Measurements from ENCODE around the gene PRKCH.

PRKCH gene

GRCh38 chr14:61346793-61347192 is 25.4 kb downstream of the PRKCH start (continued):
- no peak for TF ChIP-seq ATF2 (tag by site-specific recombination; IDR thresholded peaks at IDR 0.05; ENCODE audit: low read depth)
- 0 out of 2 replicates have a peak, but pooled peaks have one; percentile 20 for TF ChIP-seq ZNF239 (tag by site-specific recombination; IDR thresholded peaks at IDR 0.05)
- TF ChIP-seq ZNF114 (tag by site-specific recombination; IDR thresholded peaks at IDR 0.05): no peak
- TF ChIP-seq ZNF701 (tag by site-specific recombination; IDR thresholded peaks at IDR 0.05): no peak
- TF ChIP-seq, protein P1, sequence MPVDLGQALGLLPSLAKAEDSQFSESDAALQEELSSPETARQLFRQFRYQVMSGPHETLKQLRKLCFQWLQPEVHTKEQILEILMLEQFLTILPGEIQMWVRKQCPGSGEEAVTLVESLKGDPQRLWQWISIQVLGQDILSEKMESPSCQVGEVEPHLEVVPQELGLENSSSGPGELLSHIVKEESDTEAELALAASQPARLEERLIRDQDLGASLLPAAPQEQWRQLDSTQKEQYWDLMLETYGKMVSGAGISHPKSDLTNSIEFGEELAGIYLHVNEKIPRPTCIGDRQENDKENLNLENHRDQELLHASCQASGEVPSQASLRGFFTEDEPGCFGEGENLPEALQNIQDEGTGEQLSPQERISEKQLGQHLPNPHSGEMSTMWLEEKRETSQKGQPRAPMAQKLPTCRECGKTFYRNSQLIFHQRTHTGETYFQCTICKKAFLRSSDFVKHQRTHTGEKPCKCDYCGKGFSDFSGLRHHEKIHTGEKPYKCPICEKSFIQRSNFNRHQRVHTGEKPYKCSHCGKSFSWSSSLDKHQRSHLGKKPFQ (tag by site-specific recombination; IDR thresholded peaks at IDR 0.05): 0 out of 2 replicates have a peak, but pooled peaks have one; percentile 22
- no peak for TF ChIP-seq PRDM2 (tag by site-specific recombination; IDR thresholded peaks at IDR 0.05; ENCODE audit: borderline replicate concordance)
- no peak for TF ChIP-seq ZNF561 (tag by site-specific recombination; IDR thresholded peaks at IDR 0.05; ENCODE audit: borderline replicate concordance)
- TF ChIP-seq, protein P2, sequence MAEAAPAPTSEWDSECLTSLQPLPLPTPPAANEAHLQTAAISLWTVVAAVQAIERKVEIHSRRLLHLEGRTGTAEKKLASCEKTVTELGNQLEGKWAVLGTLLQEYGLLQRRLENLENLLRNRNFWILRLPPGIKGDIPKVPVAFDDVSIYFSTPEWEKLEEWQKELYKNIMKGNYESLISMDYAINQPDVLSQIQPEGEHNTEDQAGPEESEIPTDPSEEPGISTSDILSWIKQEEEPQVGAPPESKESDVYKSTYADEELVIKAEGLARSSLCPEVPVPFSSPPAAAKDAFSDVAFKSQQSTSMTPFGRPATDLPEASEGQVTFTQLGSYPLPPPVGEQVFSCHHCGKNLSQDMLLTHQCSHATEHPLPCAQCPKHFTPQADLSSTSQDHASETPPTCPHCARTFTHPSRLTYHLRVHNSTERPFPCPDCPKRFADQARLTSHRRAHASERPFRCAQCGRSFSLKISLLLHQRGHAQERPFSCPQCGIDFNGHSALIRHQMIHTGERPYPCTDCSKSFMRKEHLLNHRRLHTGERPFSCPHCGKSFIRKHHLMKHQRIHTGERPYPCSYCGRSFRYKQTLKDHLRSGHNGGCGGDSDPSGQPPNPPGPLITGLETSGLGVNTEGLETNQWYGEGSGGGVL (tag by site-specific recombination; IDR thresholded peaks at IDR 0.05): no peak
- TF ChIP-seq KLF16 (tag by site-specific recombination; IDR thresholded peaks at IDR 0.05): no peak
- peak; percentile 65 for TF ChIP-seq GLIS1 (tag by site-specific recombination; IDR thresholded peaks at IDR 0.05)
- TF ChIP-seq ZNF548 (tag by site-specific recombination; IDR thresholded peaks at IDR 0.05): no peak
- TF ChIP-seq, protein P3, sequence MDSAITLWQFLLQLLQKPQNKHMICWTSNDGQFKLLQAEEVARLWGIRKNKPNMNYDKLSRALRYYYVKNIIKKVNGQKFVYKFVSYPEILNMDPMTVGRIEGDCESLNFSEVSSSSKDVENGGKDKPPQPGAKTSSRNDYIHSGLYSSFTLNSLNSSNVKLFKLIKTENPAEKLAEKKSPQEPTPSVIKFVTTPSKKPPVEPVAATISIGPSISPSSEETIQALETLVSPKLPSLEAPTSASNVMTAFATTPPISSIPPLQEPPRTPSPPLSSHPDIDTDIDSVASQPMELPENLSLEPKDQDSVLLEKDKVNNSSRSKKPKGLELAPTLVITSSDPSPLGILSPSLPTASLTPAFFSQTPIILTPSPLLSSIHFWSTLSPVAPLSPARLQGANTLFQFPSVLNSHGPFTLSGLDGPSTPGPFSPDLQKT (IDR thresholded peaks at IDR 0.05; ENCODE audit: borderline replicate concordance, low read depth, low read length): no peak
- no peak for TF ChIP-seq ZNF354C (tag by site-specific recombination; IDR thresholded peaks at IDR 0.05; ENCODE audit: borderline replicate concordance, low read depth)
- TF ChIP-seq, protein P4, sequence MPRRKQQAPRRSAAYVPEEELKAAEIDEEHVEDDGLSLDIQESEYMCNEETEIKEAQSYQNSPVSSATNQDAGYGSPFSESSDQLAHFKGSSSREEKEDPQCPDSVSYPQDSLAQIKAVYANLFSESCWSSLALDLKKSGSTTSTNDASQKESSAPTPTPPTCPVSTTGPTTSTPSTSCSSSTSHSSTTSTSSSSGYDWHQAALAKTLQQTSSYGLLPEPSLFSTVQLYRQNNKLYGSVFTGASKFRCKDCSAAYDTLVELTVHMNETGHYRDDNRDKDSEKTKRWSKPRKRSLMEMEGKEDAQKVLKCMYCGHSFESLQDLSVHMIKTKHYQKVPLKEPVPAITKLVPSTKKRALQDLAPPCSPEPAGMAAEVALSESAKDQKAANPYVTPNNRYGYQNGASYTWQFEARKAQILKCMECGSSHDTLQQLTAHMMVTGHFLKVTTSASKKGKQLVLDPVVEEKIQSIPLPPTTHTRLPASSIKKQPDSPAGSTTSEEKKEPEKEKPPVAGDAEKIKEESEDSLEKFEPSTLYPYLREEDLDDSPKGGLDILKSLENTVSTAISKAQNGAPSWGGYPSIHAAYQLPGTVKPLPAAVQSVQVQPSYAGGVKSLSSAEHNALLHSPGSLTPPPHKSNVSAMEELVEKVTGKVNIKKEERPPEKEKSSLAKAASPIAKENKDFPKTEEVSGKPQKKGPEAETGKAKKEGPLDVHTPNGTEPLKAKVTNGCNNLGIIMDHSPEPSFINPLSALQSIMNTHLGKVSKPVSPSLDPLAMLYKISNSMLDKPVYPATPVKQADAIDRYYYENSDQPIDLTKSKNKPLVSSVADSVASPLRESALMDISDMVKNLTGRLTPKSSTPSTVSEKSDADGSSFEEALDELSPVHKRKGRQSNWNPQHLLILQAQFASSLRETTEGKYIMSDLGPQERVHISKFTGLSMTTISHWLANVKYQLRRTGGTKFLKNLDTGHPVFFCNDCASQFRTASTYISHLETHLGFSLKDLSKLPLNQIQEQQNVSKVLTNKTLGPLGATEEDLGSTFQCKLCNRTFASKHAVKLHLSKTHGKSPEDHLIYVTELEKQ (tag by site-specific recombination; IDR thresholded peaks at IDR 0.05; ENCODE audit: borderline replicate concordance): 0 out of 2 replicates have a peak, but pooled peaks have one; percentile 47
- TF ChIP-seq ZNF76 (tag by site-specific recombination; IDR thresholded peaks at IDR 0.05; ENCODE audit: borderline replicate concordance, low read depth): no peak
- TF ChIP-seq HOXD13 (CRISPR knock-in tag; IDR thresholded peaks at IDR 0.05; ENCODE audit: borderline replicate concordance): no peak
- no peak for TF ChIP-seq ZNF596 (tag by site-specific recombination; IDR thresholded peaks at IDR 0.05)
- TF ChIP-seq ZNF202 (tag by site-specific recombination; IDR thresholded peaks at IDR 0.05; ENCODE audit: borderline replicate concordance): no peak
- no peak for TF ChIP-seq ZNF510 (tag by site-specific recombination; IDR thresholded peaks at IDR 0.05; ENCODE audit: insufficient replicate concordance)
- TF ChIP-seq, protein P5, sequence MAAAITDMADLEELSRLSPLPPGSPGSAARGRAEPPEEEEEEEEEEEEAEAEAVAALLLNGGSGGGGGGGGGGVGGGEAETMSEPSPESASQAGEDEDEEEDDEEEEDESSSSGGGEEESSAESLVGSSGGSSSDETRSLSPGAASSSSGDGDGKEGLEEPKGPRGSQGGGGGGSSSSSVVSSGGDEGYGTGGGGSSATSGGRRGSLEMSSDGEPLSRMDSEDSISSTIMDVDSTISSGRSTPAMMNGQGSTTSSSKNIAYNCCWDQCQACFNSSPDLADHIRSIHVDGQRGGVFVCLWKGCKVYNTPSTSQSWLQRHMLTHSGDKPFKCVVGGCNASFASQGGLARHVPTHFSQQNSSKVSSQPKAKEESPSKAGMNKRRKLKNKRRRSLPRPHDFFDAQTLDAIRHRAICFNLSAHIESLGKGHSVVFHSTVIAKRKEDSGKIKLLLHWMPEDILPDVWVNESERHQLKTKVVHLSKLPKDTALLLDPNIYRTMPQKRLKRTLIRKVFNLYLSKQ (tag by site-specific recombination; IDR thresholded peaks at IDR 0.05; ENCODE audit: borderline replicate concordance): no peak
